Measurements from ENCODE around the gene CRIP1.

DNA sequence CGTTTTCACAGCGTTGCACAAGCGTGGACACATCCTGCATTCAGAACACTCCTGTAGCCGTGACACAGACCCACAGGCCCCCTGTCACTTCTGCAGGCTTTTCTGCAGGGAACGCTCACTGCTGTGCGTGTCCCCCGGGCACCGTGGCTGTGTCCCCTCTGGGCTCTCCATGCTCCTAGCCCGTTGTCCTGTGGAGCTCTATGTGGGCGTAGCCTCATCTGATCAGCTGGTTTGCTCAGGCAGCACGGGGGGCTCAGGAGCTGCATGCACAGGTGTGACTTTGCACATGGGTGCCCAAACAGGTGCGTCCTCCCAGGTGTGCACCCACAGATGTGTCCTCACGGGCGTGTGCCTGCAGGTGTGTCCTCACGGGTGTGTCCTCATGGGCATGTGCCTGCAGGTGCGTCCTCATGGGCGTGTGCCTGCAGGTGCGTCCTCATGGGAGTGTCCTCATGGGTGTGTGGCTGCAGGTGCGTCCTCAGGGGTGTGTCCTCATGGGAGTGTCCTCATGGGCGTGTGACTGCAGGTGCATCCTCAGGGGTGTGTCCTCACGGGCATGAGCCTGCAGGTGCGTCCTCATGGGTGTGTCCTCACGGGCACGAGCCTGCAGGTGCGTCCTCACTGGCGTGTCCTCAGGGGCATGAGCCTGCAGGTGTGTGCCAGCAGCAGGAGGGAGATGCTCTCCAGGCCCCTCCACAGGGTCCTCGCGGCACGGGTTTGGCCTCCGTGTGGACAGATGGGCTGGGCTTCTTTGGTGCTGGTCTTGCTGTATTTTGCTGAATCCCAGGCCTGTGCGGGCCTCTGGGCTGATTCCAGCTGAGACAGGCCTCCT, 49.6 kb upstream of the CRIP1 start:
- TF ChIP-seq, protein P1, sequence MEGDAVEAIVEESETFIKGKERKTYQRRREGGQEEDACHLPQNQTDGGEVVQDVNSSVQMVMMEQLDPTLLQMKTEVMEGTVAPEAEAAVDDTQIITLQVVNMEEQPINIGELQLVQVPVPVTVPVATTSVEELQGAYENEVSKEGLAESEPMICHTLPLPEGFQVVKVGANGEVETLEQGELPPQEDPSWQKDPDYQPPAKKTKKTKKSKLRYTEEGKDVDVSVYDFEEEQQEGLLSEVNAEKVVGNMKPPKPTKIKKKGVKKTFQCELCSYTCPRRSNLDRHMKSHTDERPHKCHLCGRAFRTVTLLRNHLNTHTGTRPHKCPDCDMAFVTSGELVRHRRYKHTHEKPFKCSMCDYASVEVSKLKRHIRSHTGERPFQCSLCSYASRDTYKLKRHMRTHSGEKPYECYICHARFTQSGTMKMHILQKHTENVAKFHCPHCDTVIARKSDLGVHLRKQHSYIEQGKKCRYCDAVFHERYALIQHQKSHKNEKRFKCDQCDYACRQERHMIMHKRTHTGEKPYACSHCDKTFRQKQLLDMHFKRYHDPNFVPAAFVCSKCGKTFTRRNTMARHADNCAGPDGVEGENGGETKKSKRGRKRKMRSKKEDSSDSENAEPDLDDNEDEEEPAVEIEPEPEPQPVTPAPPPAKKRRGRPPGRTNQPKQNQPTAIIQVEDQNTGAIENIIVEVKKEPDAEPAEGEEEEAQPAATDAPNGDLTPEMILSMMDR (IDR thresholded peaks at IDR 0.05 in 2 of 3, conservative IDR thresholded peaks at IDR 0.05 in 1 of 3; ENCODE audit: control insufficient read depth in 2 of 3, extremely low read depth in 1 of 3, insufficient read depth in 1 of 3, low read depth in 3 of 3, low read length in 3 of 3) = no peak
- TF ChIP-seq RCOR1 (conservative IDR thresholded peaks at IDR 0.05; ENCODE audit: low read depth, low read length) (no peak), NFIC (IDR thresholded peaks at IDR 0.05; ENCODE audit: low read depth, low read length) (no peak), FOXM1 (IDR thresholded peaks at IDR 0.05; ENCODE audit: low read depth, low read length) (no peak), CEBPB (IDR thresholded peaks at IDR 0.05; ENCODE audit: borderline replicate concordance in 1 of 2, low read depth in 2 of 2, low read length in 2 of 2) (no peak), TCF7 (IDR thresholded peaks at IDR 0.05; ENCODE audit: borderline replicate concordance) (no peak), NR2F1 (conservative IDR thresholded peaks at IDR 0.05) (no peak), IRF4 (IDR thresholded peaks at IDR 0.05; ENCODE audit: low read depth, low read length) (no peak), SP1 (IDR thresholded peaks at IDR 0.05; ENCODE audit: low read depth, low read length) (no peak), EZH2 (IDR thresholded peaks at IDR 0.05; ENCODE audit: borderline replicate concordance, control insufficient read depth, low read depth, low read length) (no peak)
- TF ChIP-seq, protein P2, sequence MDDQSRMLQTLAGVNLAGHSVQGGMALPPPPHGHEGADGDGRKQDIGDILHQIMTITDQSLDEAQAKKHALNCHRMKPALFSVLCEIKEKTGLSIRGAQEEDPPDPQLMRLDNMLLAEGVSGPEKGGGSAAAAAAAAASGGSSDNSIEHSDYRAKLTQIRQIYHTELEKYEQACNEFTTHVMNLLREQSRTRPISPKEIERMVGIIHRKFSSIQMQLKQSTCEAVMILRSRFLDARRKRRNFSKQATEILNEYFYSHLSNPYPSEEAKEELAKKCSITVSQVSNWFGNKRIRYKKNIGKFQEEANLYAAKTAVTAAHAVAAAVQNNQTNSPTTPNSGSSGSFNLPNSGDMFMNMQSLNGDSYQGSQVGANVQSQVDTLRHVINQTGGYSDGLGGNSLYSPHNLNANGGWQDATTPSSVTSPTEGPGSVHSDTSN (IDR thresholded peaks at IDR 0.05; ENCODE audit: insufficient replicate concordance, low read depth, low read length) = no peak
- TF ChIP-seq, protein P3, sequence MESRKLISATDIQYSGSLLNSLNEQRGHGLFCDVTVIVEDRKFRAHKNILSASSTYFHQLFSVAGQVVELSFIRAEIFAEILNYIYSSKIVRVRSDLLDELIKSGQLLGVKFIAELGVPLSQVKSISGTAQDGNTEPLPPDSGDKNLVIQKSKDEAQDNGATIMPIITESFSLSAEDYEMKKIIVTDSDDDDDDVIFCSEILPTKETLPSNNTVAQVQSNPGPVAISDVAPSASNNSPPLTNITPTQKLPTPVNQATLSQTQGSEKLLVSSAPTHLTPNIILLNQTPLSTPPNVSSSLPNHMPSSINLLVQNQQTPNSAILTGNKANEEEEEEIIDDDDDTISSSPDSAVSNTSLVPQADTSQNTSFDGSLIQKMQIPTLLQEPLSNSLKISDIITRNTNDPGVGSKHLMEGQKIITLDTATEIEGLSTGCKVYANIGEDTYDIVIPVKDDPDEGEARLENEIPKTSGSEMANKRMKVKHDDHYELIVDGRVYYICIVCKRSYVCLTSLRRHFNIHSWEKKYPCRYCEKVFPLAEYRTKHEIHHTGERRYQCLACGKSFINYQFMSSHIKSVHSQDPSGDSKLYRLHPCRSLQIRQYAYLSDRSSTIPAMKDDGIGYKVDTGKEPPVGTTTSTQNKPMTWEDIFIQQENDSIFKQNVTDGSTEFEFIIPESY (IDR thresholded peaks at IDR 0.05) = no peak

Measured in GM12878 (cell line).